ENCODE results near the gene OR1N1.

DNA sequence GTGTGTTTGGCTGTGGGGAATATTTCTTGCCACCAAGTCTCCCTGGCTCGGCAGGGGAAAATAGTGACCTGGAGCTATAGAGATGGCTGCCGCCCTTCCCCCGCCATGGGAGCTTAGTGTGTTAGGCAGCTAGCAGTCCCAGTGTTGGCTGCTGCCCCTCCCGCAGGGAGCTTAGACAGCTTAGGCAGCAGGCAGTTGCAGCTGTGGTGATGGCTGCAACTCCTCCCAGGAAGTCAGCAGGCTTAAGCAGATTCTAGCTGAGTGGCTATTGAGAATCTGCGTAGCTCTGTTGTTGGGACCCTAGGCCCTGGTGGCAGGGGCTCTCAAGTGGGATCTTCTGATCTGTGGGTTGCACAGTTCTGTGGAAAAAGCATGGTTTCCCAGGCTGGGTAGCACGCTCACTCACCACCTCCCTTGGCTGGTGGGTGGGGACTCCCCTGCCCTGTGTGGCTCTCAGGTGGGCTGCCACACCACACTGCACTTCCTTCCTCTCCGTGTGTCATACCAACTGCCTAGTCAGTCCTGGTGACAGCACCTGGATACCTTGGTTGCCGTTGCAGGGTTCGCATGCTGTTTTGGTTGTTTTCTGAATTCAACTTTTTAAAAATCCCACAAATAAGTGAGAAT is 35.2 kb upstream of the OR1N1 start:
- TF ChIP-seq, protein P1, sequence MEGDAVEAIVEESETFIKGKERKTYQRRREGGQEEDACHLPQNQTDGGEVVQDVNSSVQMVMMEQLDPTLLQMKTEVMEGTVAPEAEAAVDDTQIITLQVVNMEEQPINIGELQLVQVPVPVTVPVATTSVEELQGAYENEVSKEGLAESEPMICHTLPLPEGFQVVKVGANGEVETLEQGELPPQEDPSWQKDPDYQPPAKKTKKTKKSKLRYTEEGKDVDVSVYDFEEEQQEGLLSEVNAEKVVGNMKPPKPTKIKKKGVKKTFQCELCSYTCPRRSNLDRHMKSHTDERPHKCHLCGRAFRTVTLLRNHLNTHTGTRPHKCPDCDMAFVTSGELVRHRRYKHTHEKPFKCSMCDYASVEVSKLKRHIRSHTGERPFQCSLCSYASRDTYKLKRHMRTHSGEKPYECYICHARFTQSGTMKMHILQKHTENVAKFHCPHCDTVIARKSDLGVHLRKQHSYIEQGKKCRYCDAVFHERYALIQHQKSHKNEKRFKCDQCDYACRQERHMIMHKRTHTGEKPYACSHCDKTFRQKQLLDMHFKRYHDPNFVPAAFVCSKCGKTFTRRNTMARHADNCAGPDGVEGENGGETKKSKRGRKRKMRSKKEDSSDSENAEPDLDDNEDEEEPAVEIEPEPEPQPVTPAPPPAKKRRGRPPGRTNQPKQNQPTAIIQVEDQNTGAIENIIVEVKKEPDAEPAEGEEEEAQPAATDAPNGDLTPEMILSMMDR (IDR thresholded peaks at IDR 0.05; ENCODE audit: low read length) = no peak
- no peak for TF ChIP-seq EZH2 (IDR thresholded peaks at IDR 0.05; ENCODE audit: borderline replicate concordance, low read length)
